ENCODE measurements around the gene BLTP1.
"Not testable (repeated sequence)": the region's sequence is repeated elsewhere in the genome, so short reads cannot be mapped to it uniquely, and the experiment has no call there.

BLTP1 gene, protein sequence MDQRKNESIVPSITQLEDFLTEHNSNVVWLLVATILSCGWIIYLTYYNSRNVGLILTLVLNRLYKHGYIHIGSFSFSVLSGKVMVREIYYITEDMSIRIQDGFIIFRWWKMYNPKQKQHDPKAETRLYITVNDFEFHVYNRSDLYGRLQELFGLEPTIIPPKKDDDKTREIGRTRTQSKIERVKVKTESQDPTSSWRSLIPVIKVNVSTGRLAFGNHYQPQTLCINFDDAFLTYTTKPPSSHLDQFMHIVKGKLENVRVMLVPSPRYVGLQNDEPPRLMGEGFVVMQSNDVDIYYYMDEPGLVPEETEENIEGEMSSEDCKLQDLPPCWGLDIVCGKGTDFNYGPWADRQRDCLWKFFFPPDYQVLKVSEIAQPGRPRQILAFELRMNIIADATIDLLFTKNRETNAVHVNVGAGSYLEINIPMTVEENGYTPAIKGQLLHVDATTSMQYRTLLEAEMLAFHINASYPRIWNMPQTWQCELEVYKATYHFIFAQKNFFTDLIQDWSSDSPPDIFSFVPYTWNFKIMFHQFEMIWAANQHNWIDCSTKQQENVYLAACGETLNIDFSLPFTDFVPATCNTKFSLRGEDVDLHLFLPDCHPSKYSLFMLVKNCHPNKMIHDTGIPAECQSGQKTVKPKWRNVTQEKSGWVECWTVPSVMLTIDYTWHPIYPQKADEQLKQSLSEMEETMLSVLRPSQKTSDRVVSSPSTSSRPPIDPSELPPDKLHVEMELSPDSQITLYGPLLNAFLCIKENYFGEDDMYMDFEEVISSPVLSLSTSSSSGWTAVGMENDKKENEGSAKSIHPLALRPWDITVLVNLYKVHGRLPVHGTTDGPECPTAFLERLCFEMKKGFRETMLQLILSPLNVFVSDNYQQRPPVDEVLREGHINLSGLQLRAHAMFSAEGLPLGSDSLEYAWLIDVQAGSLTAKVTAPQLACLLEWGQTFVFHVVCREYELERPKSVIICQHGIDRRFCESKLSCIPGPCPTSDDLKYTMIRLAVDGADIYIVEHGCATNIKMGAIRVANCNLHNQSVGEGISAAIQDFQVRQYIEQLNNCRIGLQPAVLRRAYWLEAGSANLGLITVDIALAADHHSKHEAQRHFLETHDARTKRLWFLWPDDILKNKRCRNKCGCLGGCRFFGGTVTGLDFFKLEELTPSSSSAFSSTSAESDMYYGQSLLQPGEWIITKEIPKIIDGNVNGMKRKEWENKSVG (N-terminal part only)

DNA sequence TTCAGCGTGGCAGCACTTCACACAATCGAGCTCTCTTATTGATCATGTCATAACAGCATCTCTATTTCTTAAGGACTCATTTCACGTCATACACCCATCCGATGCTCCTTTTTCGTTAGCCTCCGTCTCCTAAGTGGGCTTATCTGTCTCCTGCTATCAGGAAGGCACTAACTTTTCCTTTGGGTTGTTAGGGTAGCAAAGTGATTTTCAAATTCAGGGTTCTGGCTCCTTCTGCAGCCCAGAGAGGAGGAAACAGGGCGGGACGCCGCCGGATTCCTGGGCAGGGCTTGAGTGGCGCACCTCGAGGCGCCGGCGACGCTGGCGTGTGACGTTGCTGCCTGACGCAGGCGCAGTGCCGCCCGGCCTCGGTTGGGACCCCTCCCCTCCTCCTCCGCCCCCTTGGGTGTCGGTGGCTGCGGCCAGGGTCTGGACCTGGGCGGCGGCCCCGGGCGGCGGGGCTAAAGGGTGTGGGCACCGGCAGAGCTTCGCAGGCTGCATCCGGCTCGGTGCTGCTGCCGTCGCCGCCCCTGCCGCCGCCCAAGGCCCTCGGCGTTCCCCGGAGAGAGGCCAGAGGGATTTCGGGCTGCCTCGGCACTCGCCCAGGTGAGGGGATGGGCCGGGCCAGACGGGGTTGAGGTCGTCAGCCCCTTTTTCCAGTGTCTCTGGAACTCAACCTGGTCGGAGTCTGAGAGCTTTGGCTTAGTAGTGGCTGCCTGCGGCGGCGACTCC, at the start of gene BLTP1:
BLTP1 (plus strand) TSS at position 350 of the 729 bp plus-strand sequence. CDS start 18,317 bp downstream, outside the sequence.
- DNase-seq, result peak; percentile 88

DNA sequence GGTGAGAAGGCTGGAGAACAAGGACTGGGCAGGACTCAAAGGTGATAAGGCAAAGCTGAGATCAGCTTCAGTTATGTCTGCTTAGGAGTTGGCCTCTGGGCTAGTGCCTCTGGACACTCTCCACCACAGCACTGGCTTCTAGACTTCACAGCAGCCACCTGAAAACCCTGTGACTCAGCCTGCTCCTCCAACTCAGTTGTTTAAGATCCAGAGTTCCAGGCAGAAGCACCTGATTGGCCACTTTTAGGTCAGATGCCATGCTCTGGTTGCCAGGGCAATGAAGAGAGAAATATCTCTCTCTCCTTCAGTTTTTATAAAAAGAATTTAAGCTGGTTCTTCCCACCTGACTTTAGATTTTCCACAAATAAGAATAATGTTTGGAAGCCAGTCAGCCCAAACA, 47.9 kb upstream of the BLTP1 start:
- DNase-seq, result no peak

DNA sequence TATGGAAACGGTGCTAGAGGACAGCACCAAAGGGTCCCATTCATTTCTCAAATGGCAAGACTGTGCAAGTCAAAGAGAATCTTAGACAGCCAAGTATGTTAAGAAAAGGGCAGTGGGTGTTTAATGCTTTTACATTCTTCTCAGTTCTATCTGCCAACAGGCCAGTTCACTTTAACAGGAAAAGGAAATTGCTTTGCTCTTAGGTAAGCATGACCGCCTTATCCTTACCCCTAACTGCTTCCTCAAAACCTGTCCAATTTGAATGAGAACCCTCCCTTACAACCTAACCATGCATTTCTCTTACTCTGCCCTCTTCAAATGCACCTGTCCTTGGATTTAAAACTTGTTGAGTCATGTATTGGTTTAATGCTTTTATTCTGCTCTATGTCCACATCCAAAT, 44.5 kb upstream of the BLTP1 start:
- no peak for DNase-seq

DNA sequence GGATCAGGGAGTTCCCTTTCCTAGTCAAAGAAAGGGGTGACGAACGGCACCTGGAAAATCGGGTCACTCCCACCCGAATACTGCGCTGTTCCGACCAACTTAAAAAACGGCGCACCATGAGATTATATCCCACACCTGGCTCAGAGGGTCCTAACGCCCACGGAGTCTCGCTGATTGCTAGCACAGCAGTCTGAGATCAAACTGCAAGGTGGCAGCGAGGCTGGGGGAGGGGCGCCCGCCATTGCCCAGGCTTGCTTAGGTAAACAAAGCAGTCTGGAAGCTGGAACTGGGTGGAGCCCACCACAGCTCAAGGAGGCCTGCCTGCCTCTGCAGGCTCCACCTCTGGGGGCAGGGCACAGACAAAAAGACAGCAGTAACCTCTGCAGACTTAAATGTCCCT, 41.8 kb upstream of the BLTP1 start:
- DNase-seq, result not testable (repeated sequence)

DNA sequence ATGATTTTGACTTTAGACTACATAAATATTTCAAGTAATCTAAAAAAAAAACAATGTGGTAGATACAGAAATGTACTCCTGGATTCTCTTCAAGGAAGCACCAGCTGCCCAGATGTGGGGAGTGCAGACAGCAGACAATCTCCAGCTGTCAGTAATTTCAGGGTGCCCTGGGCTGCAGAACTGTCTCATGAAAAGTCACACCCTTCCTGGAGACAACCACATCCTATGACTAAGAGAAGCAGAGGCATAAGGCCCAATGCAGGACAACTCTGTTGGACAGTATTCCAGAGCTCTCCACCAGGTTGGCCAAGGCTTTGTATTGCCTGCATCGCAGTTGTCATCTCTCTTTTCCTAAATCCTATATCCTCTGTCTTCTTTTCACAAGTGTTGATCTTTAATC, 34.4 kb upstream of the BLTP1 start:
- no peak for DNase-seq

DNA sequence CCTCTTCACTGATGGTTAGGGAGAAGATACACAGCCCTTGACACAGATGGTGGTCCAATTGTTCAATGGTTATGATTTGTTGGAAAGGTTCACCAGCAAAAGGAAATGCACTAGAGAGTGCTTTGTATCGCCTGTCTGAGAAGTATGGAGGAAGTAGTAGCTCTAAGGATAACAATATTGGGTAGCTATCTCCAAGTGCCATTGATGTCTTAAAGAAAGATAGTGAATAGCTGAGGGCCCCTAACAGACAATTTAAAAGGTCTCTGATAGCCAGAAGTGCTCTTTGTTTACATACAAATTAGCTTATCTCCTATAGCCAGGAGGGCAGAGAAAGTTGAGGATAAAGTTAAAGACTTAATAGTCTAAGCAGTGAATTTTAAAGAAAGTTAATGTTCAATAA, 33.9 kb upstream of the BLTP1 start:
- DNase-seq, result no peak

DNA sequence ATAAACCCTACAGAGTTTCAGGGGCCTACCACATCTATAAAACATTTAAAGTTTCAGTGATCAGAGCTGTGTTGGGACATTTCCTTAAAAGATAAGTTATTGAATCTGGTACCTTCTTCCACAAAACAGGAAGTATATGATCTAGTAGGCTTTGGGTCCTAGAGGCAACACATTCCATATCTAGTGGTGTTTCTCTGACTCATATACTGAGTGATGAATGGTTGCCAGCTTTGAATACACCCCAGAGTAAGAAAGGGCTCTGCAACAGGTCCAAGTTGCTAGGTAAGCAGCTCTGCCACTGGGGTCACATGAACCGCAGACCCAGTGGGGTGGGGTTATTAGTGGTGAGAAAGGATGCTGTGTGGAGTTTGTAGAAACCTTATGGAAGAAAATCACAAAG, 32.4 kb upstream of the BLTP1 start:
- DNase-seq, result no peak

DNA sequence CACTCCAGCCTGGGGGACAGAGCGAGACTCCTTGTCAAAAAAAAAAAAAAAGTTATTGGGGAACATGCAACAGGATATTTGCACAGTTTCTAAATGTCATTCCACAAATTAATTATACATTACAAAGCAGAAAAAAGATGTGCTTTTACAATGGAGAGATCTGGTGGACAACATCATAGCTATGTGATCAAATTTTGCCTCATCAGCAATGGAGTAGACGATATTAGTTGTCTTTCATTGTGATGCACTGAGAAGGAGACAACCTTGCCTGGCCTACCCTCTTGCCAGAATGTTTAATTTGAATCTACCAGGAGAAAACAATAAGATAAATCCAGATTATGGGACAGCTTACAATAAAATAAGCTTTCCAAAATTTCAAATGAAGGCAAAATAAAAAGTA, 30.5 kb upstream of the BLTP1 start:
- DNase-seq, result no peak

DNA sequence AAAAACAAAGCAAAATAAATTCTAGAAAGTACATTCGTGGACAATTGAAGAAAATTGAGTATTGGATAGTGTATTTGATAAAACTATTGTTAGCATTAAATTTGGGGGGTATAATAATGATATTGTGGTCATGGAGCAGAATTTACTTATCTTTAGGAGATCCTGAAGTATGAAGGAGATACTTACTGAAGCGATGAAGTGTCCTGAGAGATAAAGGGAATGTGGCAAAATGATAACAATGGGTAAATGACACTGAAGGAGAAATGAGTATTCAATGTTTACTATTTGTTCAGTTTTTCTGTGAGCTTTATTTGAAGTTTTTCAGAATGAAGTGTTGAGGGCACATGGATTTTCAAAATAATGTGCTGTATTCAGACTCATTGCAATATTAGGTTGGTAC, 30.0 kb upstream of the BLTP1 start:
- DNase-seq, result no peak

DNA sequence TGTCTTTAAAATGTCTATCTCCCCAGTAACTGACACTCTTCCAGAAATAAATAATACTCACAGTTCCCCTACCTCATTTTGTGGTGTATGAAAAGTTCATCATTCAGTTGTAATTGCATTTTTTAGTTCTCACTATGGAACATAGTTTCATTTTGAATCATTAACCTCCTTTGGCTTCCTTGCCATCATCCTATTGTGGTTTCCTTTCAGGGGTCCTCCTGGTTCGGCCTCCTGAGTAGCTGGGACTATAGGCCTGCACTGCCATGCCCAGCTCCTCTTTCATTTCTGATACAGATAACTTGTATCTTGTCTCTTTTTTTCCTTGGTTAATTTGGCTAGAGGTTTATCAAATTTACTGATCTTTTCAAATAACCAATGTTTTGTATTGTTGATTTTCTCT, 23.1 kb upstream of the BLTP1 start:
- no peak for DNase-seq

DNA sequence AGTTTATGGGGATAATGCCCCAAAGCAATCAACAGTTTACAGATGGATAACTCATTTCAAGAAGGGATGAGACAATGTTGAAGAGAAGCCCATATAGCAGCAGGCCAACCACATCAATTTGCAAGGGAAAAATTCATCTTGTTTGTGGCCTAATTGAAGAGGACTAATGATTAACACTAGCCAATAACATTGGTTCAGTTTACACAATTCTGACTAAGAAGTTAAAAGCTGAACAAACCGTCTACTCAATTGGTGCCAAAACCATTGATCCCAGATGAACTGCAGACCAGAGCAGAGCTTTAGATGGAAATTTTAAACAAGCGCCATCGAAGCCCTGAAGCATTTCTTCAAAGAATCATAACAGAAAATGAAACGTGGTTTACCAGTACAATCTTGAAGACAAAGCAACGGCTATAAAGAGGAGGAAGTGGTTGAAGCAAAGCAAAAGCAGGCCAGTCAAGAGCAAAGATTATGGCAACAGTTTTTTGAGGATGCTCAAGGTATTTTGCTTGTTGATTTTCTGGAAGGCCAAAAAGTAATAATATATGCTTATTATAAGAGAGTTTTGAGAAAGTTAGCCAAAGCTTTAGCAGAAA, 20.5 kb upstream of the BLTP1 start:
- no peak for DNase-seq

DNA sequence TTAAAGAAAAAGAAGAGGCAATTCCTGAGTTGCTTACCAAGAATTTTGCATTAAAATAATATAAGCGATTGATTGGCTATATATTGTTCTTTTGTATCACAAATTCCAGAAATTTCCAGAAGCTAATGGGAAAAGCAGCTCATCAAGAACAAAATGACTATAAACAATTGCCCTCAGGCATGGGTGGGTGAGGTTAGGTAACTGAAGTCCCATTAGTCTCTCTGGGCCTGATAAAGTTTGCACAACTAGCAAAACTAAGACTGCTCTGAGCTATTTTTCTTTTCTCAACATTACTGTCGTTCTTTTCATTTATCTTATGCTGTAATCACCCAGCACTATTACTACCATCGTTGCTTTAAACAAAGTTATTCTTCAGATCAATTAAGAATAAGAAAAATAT, 19.2 kb upstream of the BLTP1 start:
- DNase-seq, result no peak

DNA sequence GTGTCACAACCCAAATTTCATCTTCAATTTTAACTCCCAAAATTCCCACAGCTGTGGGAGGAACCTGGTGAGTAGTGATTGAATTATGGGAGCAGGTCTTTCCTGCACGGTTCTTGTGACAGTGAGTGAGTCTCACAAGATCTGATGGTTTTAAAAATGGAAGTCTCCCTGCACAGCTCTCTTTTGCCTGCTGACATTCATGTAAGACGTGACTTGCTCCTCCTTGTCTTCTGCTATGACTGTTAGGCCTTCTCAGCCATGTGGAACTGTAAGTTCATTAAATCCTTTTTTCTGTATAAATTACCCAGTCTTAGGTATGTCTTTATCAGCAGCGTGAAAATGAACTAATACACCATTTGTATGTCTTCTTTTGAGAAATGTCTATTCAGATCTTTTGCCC, 13.0 kb upstream of the BLTP1 start:
- no peak for DNase-seq

DNA sequence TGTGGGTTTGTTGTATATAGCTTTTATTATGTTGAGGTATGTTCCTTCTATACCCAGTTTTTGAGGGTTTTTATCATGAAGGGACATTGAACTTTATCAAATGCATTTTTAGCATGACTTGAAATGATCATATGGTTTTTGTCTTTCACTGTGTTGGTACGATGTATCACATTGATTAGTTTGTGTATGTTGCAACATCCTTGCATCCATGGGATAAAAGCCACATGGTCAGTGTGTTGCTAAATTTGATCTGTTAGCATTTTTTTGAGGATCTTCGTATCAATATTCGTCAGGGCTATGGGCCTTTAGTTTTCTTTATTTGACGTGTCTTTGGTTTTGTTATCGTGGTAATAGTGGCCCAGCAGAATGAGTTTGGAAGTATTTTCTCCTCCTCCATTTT, 11.3 kb upstream of the BLTP1 start:
- no peak for DNase-seq

DNA sequence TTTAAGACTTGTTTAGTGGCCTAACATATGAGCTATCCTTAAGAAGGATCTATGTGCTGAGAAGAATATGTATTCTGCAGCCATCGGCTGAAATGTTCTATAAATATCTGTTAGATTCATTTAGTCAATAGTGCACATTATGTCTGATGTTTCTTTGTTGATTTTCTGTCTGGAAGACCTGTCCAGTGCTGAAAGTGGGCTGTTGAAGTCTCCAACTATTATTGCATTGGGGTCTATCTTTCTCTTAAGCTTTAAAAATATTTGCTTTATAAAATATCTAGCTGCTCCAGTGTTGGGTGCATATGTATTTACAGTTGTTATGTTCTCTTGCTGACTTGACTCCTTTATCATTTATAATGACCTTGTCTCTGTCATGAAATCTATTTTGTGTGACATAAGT, 9.4 kb upstream of the BLTP1 start:
- DNase-seq, result no peak

DNA sequence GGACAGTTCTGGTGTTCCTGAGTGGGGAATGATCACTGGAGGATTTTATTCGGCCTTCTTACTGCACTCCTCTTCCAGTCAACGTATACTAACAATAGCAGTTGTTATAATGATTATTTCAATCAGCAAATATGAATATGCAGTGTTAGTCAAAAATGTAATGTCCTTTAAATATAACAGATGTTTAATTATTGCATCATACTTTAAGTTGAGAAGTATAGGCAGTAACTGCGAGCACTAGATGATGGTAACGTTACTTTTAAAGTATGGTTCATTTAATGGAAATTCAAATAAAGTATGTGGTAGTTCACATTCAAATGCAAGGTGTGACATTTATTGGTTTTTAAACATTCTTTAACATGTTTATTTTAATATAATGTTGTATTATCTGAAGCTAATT, 5.5 kb upstream of the BLTP1 start:
- DNase-seq, result no peak

DNA sequence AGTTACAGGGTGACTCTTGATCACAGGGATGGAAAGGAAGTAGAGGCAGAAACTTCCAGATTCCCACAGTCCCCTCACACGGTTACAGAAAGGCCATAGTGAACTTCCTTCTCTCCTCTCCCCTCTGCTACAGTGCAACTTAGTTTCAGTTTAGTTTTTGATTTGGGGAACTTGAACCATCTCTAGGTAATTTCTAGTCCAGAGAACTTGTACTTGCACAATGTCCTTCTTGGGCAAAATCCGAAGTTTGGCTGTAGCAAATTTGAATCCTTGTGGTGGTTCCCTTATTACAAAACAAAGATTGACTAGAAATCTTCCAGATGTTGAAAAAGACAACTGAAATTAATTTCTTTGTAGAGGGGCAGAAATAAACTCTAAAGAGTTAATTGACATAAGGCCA, 1.2 kb upstream of the BLTP1 start:
- no peak for DNase-seq

DNA sequence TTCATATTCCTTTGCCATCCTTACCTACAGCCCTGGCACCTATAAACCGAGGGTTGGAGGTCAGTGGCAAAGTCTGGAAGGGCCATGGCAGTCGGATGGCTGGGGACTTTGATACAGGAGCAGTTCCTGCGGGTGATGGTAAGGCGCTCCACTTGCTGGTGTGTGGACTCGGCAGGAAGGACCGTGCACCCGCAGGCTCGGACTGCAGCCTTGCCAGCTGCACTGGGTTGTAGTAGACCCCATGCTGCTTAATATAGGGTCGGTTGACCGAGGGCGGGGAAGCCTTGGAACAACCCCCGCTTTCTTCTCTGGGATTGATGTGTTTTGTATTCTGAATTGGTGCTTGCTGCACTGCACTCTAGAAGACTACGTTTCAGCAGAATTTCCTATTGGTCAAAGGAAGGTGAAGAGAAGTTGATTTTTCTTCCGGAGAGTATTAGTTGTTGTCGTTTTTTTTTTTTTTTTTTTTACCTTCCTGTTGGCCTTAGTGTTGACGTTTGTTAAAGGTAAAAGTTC, 638 bp downstream of the BLTP1 start:
- peak; percentile 14 for DNase-seq

DNA sequence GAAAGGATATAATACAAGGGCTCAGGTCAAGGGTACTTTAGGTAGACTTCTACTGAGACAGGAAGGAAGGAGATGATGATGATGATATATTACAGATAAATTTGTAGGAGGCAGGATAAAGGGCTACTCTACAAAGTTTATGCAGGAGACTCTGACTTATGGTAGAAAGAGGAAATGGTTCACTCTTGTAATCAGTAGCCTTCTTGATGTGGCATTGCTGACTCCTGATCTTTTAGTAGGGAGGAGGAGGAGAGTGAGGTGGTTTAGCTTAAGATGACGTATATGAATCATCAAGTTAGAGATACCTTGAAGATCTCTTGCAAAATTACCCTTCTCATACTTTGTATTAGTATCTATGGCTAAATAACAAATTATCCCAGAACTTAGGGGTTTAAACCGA, 4.7 kb downstream of the BLTP1 start:
- DNase-seq, result no peak

DNA sequence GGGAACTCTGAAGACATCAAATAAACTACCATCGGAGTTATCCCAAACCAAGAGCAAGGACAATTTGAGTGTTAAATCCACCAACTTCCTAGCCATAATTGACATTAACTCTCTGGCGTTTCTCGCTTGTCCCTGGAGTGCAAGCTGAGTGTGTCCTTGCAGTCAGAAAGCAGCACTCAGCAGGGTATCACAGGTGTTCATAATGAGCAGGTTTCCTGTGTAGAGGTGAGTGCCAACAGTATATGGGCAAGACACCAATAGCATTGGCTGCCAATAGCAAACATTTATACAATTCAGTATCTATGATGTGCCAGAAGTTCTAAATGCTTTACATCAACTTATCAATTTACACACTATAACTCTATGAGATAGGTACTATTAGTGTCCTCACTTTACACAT, 11.2 kb downstream of the BLTP1 start:
- no peak for DNase-seq

DNA sequence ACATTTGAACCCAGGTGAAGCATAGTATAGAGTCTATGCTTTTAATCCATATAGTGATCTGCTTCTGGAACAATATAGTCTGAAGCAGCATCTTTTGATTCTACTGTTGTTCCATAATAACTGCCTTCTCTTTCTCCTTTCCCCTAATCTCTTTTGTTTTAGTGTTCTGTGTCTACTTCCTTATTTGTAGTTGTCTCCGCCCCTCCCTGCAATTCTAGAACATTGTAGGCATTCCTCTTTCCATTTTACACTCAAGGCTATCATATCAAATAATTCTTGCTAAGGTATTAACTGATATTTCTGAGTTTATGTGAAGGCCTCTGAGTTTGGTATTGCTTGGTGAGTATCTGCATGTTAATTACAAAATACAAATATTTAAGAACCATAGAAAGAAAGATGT, 11.6 kb downstream of the BLTP1 start:
- DNase-seq, result no peak

DNA sequence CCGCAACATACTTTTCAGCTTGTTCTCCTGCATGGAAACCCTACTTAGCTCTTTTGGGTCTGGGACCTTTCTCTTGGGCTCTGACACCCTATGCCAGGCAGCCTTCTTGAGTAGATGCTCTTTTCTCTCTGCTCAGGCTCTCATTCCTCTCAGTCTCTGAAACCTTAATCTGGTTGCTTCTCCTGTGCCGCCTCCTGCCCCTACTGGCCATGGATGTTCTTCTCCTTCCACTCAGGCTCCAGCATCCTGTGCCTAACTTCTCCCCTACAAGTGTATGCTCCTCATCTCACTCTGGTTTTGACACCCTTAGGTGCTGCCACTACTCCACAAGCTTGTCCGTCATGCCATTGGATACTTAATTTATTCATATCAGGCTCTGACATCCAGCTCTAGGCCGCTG, 15.2 kb downstream of the BLTP1 start:
- DNase-seq, result no peak

Data from stimulated activated CD4-positive, alpha-beta T cell treated with anti-CD3 and anti-CD28 coated beads, Interleukin-12 subunit alpha, Interleukin-12 subunit beta, amount 100 ng/mL, for 4 hours (primary cell).